GM12801 (cell line): Measurements from ENCODE around the gene SMIM20.

Source experiments
- CTCF ChIP-seq: IDR thresholded peaks from one replicate; pipeline ENCODE4 v1.5.1; 2011; ENCODE audit warnings: control low read depth; ENCODE audit not compliant: insufficient read length; ENCODE audit errors: extremely low read depth

Gene SMIM20

DNA sequence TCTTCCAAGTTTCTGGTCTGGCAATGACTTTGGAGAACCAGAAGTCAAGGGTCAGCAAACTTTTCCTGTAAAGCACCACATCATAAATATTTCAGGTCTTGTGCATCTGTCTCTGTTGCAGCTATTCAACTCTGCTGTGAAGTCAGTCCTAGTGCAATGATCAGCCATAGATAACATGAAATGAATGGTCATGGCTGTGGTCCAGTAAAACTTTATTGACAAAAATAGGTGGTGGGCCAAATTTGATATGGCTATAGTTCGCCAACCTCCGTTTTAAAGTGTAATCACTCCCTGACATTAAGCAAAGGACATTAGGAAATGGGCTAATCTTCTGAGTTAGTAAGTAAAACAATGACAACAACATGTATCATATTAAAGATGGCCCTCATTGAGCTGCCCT, 30.5 kb upstream of the SMIM20 start:
- no peak for TF ChIP-seq CTCF

- TF ChIP-seq CTCF = no peak
Observed at GRCh38 chr4:25884031-25884782, 29.8 kb upstream of the SMIM20 start.

DNA sequence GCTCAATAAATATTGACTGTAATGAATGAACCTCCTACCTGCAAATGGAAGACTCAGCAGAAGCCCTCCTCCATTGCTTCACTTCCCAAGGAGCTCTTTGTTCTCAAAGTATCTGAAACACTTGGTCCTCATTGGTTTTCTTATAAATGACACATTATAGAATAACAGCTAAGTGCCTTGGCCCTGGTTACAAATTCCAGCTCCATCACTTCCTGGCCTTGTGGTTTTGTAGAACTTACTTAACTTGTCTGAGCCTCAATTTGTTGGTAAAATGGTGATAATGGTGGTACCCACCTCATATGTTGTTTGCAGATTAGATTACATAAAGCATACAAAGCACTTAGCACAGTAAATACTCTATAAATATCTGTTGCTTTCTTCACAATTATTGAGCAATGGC, 25.2 kb upstream of the SMIM20 start:
- no peak for TF ChIP-seq CTCF

- TF ChIP-seq CTCF = no peak
Observed at GRCh38 chr4:25889589-25890503, 24.2 kb upstream of the SMIM20 start.

- no peak for TF ChIP-seq CTCF
Observed at GRCh38 chr4:25890571-25891485, 23.2 kb upstream of the SMIM20 start.

DNA sequence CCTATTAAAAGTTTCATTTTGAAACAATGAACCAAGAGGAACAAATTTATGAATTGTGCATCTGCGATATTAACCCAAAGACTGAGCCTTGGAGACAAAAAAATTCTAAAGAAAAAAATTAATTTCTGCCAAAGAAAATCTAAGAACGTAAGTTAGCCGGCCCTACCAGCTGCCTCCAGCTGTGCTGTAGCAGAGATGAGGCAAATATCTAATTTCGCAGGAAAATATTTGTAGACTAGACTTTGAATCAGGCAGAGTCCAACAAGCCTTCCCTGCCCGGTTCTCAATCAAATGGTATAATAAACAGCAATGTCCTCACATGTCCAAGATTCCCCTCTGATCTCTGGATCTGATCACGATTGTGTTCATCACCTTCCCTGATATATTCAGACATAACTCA, 21.2 kb upstream of the SMIM20 start:
- TF ChIP-seq CTCF = no peak
